22Rv1 (cell line): ENCODE results near the gene TMF1.

ENCODE experiments used
- H3K27ac ChIP-seq: fragments of 450-650 bp; 2 replicates; pipeline ENCODE4 v1.5.1; 2017
- ZFX ChIP-seq: fragments of 450-650 bp; IDR thresholded peaks from 2 replicates; pipeline ENCODE4 v1.6.1; 2017; ENCODE audit warnings: antibody characterized with exemption, borderline replicate concordance
- TF ChIP-seq, protein P1 (sequence below): fragments of 450-650 bp; IDR thresholded peaks from 2 replicates; pipeline ENCODE4 v1.5.1; 2017; ENCODE audit warnings: mild to moderate bottlenecking

Gene TMF1

DNA sequence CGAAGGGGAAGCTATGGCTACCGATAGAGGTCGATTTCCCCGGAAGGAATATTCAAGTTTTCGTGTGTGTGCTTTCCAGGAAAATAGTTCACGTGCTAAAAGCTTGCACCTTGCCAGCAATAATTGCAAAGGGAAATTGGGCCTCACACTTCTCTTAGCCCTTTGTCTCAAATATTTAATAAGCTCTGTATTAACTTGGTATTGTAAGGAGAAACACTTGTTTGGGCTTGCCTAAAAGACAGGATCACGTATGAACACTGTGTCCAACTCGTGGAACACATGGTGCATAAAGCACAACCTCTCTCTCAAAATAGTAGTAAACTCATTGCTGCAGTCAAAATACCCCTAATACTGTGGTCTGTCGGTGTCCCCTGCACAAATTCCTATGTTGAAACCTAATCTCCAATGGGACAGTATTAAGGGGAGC is 352 bp upstream of the TMF1 start:
- TF ChIP-seq ZFX = no peak
- TF ChIP-seq, protein P1, sequence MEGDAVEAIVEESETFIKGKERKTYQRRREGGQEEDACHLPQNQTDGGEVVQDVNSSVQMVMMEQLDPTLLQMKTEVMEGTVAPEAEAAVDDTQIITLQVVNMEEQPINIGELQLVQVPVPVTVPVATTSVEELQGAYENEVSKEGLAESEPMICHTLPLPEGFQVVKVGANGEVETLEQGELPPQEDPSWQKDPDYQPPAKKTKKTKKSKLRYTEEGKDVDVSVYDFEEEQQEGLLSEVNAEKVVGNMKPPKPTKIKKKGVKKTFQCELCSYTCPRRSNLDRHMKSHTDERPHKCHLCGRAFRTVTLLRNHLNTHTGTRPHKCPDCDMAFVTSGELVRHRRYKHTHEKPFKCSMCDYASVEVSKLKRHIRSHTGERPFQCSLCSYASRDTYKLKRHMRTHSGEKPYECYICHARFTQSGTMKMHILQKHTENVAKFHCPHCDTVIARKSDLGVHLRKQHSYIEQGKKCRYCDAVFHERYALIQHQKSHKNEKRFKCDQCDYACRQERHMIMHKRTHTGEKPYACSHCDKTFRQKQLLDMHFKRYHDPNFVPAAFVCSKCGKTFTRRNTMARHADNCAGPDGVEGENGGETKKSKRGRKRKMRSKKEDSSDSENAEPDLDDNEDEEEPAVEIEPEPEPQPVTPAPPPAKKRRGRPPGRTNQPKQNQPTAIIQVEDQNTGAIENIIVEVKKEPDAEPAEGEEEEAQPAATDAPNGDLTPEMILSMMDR = no peak
- H3K27ac ChIP-seq = peak overlapping the region; percentile 73

DNA sequence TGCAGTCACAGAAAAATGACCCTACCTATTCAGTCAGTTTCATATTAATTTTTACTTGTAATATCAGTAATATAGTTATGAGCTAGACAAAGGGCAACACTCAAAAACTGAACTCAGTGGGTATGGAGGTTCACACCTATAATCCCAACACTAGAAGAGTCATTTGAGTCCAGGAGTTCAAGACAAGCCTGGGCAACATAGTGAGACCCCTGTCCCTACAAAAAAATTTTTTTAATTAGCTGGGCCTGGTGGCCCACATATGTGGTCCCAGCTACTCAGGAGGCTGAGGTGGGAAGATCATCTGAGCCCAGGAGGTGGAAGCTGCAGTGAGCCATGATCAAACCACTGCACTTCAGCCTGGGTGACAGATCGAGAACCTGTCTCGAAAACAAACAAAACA is 3.1 kb downstream of the TMF1 start:
- TF ChIP-seq, protein P1 = no peak
- no peak for TF ChIP-seq ZFX
- H3K27ac ChIP-seq = no peak overlapping the region

DNA sequence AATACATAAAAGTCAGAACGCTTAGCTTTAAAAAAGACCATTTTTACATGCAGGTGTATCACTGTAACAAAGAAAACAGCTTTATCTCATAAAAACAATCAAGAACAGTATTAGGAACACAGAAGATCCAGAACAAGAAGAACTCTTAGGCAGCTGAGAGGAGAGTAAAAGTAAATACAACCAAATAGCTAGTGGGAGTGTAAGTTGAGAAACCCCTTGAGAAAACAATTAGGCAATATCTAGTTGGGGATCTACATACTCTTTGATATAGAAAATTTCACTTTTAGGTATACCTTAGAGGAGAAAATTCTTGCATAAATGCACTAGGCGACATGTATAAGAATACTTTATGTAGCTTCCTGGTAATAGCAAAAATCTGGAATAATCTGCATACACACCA is 7.5 kb downstream of the TMF1 start:
- TF ChIP-seq ZFX = no peak
- TF ChIP-seq, protein P1 = no peak
- no peak overlapping the region for H3K27ac ChIP-seq

DNA sequence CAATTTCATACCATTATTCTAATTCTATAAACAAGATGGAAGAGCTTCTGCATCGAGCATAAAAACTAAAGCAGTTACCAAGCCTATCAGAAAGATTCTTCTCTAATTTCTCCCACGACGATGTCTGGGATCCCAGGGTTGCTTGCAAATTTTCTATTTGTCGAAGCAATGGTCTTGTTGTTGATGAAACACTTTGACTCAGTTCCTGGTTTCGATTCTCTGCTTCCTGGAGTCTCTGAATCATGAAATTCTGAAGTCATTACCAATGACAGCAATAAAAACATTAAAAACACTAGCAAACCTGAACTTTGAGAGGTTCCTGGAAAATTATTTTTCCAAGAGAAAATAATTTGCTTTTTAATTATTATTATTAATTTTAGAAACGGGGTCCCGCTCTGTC is 18.7 kb downstream of the TMF1 start:
- TF ChIP-seq ZFX = no peak
- TF ChIP-seq, protein P1 = no peak
- H3K27ac ChIP-seq = no peak overlapping the region

DNA sequence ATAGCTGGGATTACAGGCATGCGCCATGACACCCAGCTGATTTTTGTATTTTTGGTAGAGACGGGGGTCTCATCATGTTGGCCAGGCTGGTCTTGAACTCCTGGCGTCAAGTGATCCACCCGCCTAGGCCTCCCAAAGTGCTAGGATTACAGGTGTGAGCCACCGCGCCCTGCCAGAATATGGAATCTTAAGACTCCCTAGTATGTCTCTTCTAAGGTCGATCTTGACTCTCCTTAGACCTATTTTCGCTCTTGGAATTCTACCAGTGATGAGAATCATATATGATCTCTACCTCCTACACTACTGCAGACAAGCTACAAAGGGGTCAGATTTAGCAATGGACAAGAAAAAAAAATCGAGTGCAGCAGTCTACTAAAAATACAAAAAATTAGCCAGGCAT is 19.4 kb downstream of the TMF1 start:
- TF ChIP-seq, protein P1 = no peak
- no peak for TF ChIP-seq ZFX
- H3K27ac ChIP-seq = no peak overlapping the region

DNA sequence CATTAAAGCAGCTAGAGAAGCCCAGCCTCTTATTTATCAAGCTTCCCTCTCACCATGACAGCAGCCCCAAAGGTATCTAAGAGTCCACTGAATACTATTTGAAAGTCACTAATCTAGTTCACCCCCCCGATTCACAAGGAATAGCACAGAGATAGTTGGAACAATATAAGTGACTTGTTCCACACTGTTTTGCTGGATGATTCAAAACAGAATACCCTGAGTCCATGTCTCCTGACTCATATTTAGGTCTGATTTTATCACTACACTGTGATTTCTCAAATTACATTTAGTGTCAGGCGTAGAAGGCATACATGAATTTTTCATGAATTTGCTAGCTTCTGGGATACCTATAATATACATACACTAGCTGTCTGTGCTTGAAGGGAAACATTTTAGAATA is 20.0 kb downstream of the TMF1 start:
- TF ChIP-seq, protein P1 = no peak
- no peak overlapping the region for H3K27ac ChIP-seq

DNA sequence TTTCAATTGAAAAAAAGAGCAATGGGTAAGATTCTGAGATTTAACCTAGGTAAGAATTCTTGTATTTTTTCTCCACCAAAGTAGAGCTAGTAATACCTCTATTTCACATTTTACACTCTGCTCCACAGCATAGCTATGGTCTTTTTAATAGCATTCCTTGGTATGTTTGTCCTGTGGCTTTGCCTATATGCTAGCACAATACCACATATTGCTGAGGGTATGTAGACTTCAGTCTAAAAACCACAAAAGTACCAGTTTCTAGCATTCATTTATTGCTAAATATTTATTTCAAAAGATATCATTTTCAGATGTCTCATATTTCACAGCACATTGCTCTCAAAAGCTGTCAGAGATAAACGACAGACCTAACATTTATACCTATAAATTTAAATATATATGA is 20.5 kb downstream of the TMF1 start:
- TF ChIP-seq ZFX = no peak
- TF ChIP-seq, protein P1 = no peak
- H3K27ac ChIP-seq = no peak overlapping the region
